Putamen (tissue), 1 donor: ENCODE measurements around the gene TBRG4.
A peak's percentile ranks its signal among the peaks of the same experiment; 100 is the strongest.

ENCODE experiments used
- DNase-seq: peaks from one replicate; pipeline ENCODE4 v3.0.0-alpha.2; 2016; ENCODE audit warnings: low spot score

The TBRG4 gene

DNA sequence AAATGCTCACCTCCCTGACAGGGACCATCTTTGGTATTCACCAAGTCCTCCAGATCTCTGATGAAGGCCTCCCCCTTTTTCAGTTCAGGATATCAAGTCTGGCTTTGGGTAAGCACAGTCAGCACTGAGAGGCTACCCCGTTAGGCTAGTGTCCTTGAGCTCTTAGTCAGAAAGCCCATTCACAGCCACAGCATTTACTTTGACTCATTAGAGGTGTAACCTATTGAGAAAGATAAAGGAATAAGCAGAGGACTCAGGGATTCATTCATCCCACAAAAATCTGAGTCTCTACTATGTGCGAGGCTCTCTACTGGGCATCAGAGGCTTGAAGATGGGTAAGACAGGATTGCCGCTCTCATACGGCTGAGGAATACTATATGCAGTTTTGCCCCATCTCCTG is 32.1 kb upstream of the TBRG4 start:
- DNase-seq, result no peak

- DNase-seq, result no peak
These were observed 29.3 kb upstream of the TBRG4 start for GRCh38 chr7:45140827-45141226.

- DNase-seq, result no peak
These were observed 27.2 kb upstream of the TBRG4 start for GRCh38 chr7:45138433-45139267.

DNA sequence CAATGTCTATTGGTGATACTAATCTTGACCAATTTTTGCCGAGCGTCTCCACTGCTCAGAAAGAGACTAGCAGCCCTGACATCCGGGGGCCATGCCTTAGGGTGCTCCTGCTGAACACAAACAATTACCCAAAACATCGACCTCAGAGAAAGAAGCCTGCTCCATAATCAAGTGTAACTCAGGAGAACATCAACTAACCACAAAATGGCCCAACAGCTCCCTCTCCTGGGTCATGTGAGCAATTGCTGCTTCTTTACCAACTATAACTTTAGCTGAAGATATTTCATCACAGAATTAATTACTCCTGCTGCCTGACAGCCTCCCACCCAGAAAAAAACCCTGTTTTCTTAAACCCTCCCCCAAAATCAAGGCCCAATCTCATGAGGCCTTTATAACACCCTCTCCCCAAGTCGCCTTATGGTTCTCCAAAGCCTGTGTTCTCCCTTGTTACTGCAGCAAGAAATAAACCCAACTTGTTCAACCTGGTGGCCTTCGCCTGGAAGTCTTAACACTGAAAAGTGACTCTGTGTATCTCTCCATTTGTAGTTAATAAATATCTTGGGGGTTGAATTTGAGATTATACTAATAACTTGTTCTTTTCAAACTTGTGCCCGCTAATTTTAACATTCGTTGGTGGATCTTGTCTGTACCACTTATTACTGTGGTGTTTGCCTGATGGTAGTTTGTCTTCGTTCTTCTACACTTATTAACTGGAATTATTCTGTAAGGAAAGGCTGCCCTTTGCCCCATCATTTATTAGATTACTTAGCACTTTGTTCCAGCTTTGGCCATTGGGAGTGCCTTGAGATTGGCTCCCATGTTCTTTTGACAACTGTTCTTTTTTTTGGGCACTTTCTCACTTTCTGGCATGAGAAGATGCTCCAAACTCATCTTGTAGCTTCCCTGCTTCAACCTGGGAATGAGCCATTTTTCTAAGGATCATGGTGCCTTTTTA is 24.9 kb upstream of the TBRG4 start:
- peak; percentile 71 for DNase-seq

GRCh38 chr7:45133877-45134276 is 22.4 kb upstream of the TBRG4 start:
- DNase-seq, result no peak

DNA sequence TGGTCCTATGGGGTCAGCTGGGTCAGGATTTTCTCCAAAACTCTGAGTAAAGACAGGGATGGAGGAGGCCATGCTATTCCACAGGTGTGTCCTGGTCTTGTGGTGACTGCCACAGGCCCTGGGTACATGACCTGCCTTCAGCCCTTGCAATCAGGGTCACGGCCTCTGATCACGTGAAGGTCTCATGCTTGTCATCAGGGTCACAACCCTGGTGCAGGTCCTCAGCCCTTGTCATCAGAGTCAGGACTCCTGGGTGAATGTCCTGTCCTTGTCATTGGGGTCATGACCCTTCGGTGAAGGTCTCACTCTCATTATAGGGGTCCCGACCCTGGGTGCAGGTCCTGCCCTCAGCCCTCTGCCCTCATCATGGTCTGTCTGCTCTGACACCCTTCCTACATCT is 21.9 kb upstream of the TBRG4 start:
- no peak for DNase-seq

GRCh38 chr7:45132708-45133320 is 21.3 kb upstream of the TBRG4 start:
- no peak for DNase-seq

DNA sequence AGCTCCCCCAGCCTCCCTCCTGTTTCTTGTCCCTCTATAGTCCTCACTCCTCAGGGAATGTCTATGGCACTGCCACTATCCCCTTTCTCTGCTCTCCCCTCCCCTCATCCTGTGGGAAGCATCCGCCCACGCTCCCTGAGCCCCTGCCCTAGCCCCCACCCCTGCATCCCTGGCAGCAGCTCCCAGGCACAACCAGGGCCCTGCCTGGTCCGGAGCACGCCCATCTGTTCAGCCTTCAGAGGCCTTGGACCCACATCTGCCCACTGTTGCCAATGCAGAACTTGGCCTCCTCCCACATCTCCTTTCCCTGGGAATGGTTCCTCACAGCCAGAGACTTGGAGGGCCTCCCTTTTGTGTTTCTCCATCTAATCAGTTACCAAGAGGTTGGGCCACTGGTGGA is 20.4 kb upstream of the TBRG4 start:
- no peak for DNase-seq

- no peak for DNase-seq
These were observed 19.4 kb upstream of the TBRG4 start for GRCh38 chr7:45130910-45131309.

DNA sequence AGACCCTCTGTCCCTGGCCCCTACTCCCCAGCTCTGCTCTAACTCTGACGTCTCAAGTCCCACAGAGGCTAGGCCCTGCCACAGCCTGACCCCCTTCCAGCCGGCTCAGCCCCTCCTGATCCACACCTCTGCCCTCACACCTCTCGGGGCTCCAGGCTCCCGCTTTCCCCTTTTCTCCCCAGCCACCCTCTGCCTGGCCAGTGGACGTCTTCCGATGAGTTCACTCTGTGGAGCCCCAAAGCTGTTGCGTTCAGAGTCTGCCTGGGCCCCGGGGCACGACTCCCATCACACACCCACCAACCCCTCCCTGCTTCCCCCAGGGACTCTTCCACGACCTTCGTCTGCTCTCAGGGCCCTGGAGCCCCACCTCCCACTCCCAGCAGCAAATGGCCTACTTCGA is 18.4 kb upstream of the TBRG4 start:
- no peak for DNase-seq

DNA sequence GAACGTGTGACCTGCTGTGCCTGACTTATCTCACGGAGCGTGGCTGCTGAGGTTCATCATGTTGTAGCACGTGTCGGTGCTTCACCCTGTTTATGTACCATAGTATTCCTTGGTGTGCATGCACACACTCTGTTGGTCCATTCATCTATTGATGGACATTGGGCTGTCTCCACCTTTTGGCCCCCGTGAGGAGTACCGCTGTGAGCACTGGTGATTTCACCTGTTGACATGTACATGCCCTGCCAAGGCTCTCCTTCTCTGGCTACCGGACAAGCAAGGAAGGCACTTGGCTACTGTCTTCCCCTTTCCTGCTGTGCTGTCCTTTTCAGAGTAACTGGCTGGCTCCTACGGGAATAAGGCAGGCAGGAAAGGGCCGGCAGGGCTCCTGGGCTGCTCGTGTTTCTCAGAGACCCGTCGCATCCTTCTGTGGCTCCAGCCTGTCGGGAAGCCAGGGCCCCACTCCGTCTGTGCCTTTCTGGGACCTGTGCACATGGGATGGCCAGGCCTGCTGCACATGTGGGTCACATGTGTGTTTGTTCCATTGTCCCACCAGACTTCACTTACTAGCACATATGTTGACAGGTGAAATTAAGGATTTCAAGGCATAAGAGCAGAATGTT is 17.8 kb upstream of the TBRG4 start:
- no peak for DNase-seq

- no peak for DNase-seq
These were observed 15.4 kb upstream of the TBRG4 start for GRCh38 chr7:45126920-45127319.

DNA sequence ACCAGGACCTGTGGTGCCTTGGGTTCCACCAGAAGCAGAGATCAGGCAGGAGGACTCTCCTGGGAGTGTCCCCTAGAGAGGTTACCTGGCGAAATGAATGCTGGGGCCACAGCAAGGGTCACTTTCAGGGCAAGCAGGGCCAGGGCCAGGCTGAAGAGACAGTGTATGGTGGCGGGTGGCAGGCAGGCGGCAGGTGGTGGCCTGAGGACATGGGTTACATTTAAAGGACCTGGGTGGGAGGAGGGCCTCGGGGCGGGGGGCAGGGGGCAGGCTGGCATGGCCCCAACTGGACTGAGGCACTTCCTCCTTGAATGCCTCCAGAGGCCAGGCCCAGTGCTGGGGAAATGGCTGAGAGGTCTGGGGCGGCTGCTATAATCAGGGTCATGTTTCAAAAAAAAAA is 14.7 kb upstream of the TBRG4 start:
- no peak for DNase-seq

- DNase-seq, result no peak
These were observed 13.9 kb upstream of the TBRG4 start for GRCh38 chr7:45125193-45125904.

- DNase-seq, result no peak
These were observed 12.6 kb upstream of the TBRG4 start for GRCh38 chr7:45123913-45124710.

GRCh38 chr7:45122975-45123860 is 11.7 kb upstream of the TBRG4 start:
- DNase-seq, result no peak

DNA sequence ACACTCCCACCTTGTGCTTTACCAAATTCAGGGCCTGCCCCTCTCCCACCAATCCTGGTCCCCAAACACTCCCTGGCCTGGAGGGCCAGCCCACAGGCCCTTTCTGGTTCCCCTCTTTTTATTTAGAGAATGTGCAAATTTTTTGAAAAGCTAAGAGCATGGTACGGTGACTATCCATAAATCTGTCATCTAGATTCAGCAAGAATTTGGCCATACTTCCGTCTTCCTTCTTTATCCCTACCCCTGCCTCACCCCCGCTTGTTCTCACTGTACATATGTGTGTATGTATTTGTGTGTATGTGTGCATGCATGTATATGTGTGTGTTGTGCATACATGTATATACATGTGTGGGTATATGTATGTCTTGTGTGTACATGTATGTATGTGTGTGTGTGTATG is 8.1 kb upstream of the TBRG4 start:
- no peak for DNase-seq

- no peak for DNase-seq
These were observed 7.4 kb upstream of the TBRG4 start for GRCh38 chr7:45118889-45119331.

- DNase-seq, result no peak
These were observed 6.8 kb upstream of the TBRG4 start for GRCh38 chr7:45118292-45118691.

- no peak for DNase-seq
These were observed 6.1 kb upstream of the TBRG4 start for GRCh38 chr7:45117582-45117981.
